H9 (cell line): Measurements from ENCODE around the gene R3HCC1L. TPM values are rescaled to one million over a fixed set of nuclear protein-coding genes. Genes with fewer than 3 reads are reported as not detected.

Source experiments
- DNase-seq: peaks from one replicate; pipeline ENCODE4 v3.0.0-alpha.2; 2017
- H2AFZ ChIP-seq: one replicate; pipeline ENCODE4 v1.6.1; 2013; ENCODE audit warnings: mild to moderate bottlenecking, low read length, control low read depth, moderate library complexity
- H2AK5ac ChIP-seq: 2 replicates; pipeline ENCODE4 v1.6.1; 2013; ENCODE audit warnings: low read length, control low read depth, mixed read lengths; ENCODE audit not compliant: insufficient read length
- H2BK120ac ChIP-seq: one replicate; pipeline ENCODE4 v1.6.1; 2013; ENCODE audit warnings: low read depth, mild to moderate bottlenecking, low read length, control low read depth, inconsistent platforms; ENCODE audit not compliant: poor library complexity, severe bottlenecking
- H2BK12ac ChIP-seq: 2 replicates; pipeline ENCODE4 v1.6.1; 2013; ENCODE audit warnings: low read length, control low read depth, mixed read lengths, low read depth; ENCODE audit not compliant: insufficient read length
- H2BK15ac ChIP-seq: 2 replicates; pipeline ENCODE4 v1.6.1; 2013; ENCODE audit warnings: low read depth, low read length, control low read depth
- H2BK20ac ChIP-seq: one replicate; pipeline ENCODE4 v1.6.1; 2013; ENCODE audit warnings: low read depth, mild to moderate bottlenecking, low read length, control low read depth, inconsistent platforms; ENCODE audit not compliant: poor library complexity, severe bottlenecking
- H2BK5ac ChIP-seq: 2 replicates; pipeline ENCODE4 v1.6.1; 2013; ENCODE audit warnings: low read length, control low read depth, mixed read lengths; ENCODE audit not compliant: insufficient read length
- H3K14ac ChIP-seq: 2 replicates; pipeline ENCODE4 v1.6.1; 2013; ENCODE audit warnings: low read length, control low read depth; ENCODE audit not compliant: insufficient read depth
- H3K18ac ChIP-seq: 2 replicates; pipeline ENCODE4 v1.6.1; 2013; ENCODE audit warnings: low read depth, mild to moderate bottlenecking, mixed read lengths, low read length, control low read depth; ENCODE audit not compliant: insufficient read length
- H3K23ac ChIP-seq: 2 replicates; pipeline ENCODE4 v1.6.1; 2013; ENCODE audit warnings: low read length, control low read depth, mixed read lengths, low read depth; ENCODE audit not compliant: insufficient read length
- H3K23me2 ChIP-seq: 2 replicates; pipeline ENCODE4 v1.6.1; 2013; ENCODE audit warnings: low read depth, mild to moderate bottlenecking, mixed read lengths, low read length, control low read depth; ENCODE audit not compliant: insufficient read length, poor library complexity, severe bottlenecking
- H3K27ac ChIP-seq: 2 replicates; pipeline ENCODE4 v1.5.1; 2013; ENCODE audit warnings: low read length, control low read depth, mixed read lengths, low read depth; ENCODE audit not compliant: insufficient read length
- H3K27me3 ChIP-seq: 2 replicates; pipeline ENCODE4 v1.6.1; 2013; ENCODE audit warnings: low read length, control low read depth, inconsistent platforms; ENCODE audit not compliant: insufficient read depth
- H3K4ac ChIP-seq: 2 replicates; pipeline ENCODE4 v1.6.1; 2013; ENCODE audit warnings: low read depth, mild to moderate bottlenecking, control low read depth, inconsistent platforms, low read length, moderate library complexity
- H3K4me1 ChIP-seq: 2 replicates; pipeline ENCODE4 v1.6.1; 2013; ENCODE audit warnings: low read length, control low read depth, inconsistent platforms; ENCODE audit not compliant: insufficient read depth
- H3K4me2 ChIP-seq: 2 replicates; pipeline ENCODE4 v1.6.1; 2013; ENCODE audit warnings: low read length, control low read depth, mixed read lengths; ENCODE audit not compliant: insufficient read length, insufficient read depth
- H3K56ac ChIP-seq: 2 replicates; pipeline ENCODE4 v1.6.1; 2013; ENCODE audit warnings: low read depth, mild to moderate bottlenecking, mixed read lengths, low read length, control low read depth; ENCODE audit not compliant: insufficient read length
- H3K79me1 ChIP-seq: 2 replicates; pipeline ENCODE4 v1.6.1; 2013; ENCODE audit warnings: low read depth, mild to moderate bottlenecking, moderate library complexity, low read length, control low read depth, inconsistent platforms; ENCODE audit not compliant: insufficient read depth, poor library complexity, severe bottlenecking
- H3K79me2 ChIP-seq: 2 replicates; pipeline ENCODE4 v1.6.1; 2013; ENCODE audit warnings: low read length, control low read depth, inconsistent platforms; ENCODE audit not compliant: insufficient read depth
- H3K9ac ChIP-seq: 2 replicates; pipeline ENCODE4 v1.6.1; 2013; ENCODE audit warnings: low read length, control low read depth, mixed read lengths; ENCODE audit not compliant: insufficient read length; ENCODE audit errors: extremely low read depth
- H3K9me3 ChIP-seq: one replicate; pipeline ENCODE4 v1.6.1; 2013; ENCODE audit warnings: low read depth, low read length, inconsistent platforms; ENCODE audit not compliant: control insufficient read depth
- H3T11ph ChIP-seq: one replicate; pipeline ENCODE4 v1.6.1; 2013; ENCODE audit warnings: mild to moderate bottlenecking, low read length, control low read depth, inconsistent platforms
- H4K20me1 ChIP-seq: one replicate; pipeline ENCODE4 v1.6.1; 2013; ENCODE audit not compliant: control insufficient read depth, insufficient read length, insufficient read depth
- H4K5ac ChIP-seq: 2 replicates; pipeline ENCODE4 v1.6.1; 2013; ENCODE audit warnings: low read depth, mild to moderate bottlenecking, mixed read lengths, low read length, control low read depth; ENCODE audit not compliant: insufficient read length
- H4K8ac ChIP-seq: replicated peaks from 2 replicates; pipeline ENCODE4 v1.6.1; 2013; ENCODE audit warnings: low read length, control low read depth, mixed read lengths, low read depth; ENCODE audit not compliant: insufficient read length
- H4K91ac ChIP-seq: 2 replicates; pipeline ENCODE4 v1.6.1; 2013; ENCODE audit warnings: low read depth, mild to moderate bottlenecking, moderate library complexity, mixed read lengths, low read length, control low read depth; ENCODE audit not compliant: insufficient read length
- H3K27ac Mint-ChIP-seq, 3 experiments: 2 replicates in 2 of 3; 3 replicates in 1 of 3; pipeline ENCODE4 v1.8.0; 2020 to 2021; ENCODE audit warnings: mixed read lengths in 3 of 3, mild to moderate bottlenecking in 1 of 3, moderate library complexity in 1 of 3
- H3K27me3 Mint-ChIP-seq: 2 replicates; pipeline ENCODE4 v1.8.0; 2021; ENCODE audit warnings: low read depth, mild to moderate bottlenecking, moderate library complexity, mixed read lengths
- H3K36me3 Mint-ChIP-seq, 3 experiments: 2 replicates in 2 of 3; 3 replicates in 1 of 3; pipeline ENCODE4 v1.8.0; 2020 to 2021; ENCODE audit warnings: low read depth in 3 of 3, mixed read lengths in 3 of 3; ENCODE audit not compliant: insufficient read depth in 1 of 3
- H3K4me1 Mint-ChIP-seq, 2 experiments: 2 replicates each; pipeline ENCODE4 v1.8.0; 2020; ENCODE audit warnings: mixed read lengths in 2 of 2
- H3K4me3 Mint-ChIP-seq, 2 experiments: 2 replicates in 1 of 2; 3 replicates in 1 of 2; pipeline ENCODE4 v1.8.0; 2020 to 2021; ENCODE audit warnings: mild to moderate bottlenecking in 2 of 2, mixed read lengths in 2 of 2, moderate library complexity in 1 of 2
- H3K9me3 Mint-ChIP-seq, 2 experiments: 2 replicates in 1 of 2; 3 replicates in 1 of 2; pipeline ENCODE4 v1.8.0; 2020; ENCODE audit warnings: mild to moderate bottlenecking in 2 of 2, mixed read lengths in 2 of 2, moderate library complexity in 1 of 2
- CTCF ChIP-seq: fragments of 200-600 bp; sonication (generic); conservative IDR thresholded peaks from 3 replicates; pipeline ENCODE4 v1.8.0; 2021; ENCODE audit warnings: antibody characterized with exemption, mild to moderate bottlenecking
- WGBS: extraction: QIAGEN DNeasy Blood & Tissue Kit; methylation state at CpG from one replicate; pipeline ENCODE4 v1.1.7; 2013; ENCODE audit warnings: missing lambda C conversion rate, low lambda C conversion rate, mixed read lengths; ENCODE audit not compliant: insufficient read length; ENCODE audit errors: extremely low coverage; 5-methylcytosine and 5-hydroxymethylcytosine counted together
- total RNA-seq: library from RNA; stranded (reverse); gene quantifications from 2 replicates; pipeline ENCODE4 v1.2.1, GENCODE V29; 2021

R3HCC1L gene
- total RNA-seq, 1 experiment from 2014 or later, result 18.5 TPM

GRCh38 chr10:98231417-98231816, 97.0 kb downstream of the R3HCC1L start:
- H3K27ac Mint-ChIP-seq, result no peak overlapping the region
- H3K9me3 ChIP-seq, result no peaks in the 10 kb centered on the region
- no peak overlapping the region for H2BK15ac ChIP-seq
- H4K8ac ChIP-seq, result no peak overlapping the region
- H3K4me3 Mint-ChIP-seq, result no peak overlapping the region
- H3K79me1 ChIP-seq, result no peaks in the 10 kb centered on the region
- no peak overlapping the region for H2BK12ac ChIP-seq
- no peak overlapping the region for H3K4ac ChIP-seq
- no peaks in the 10 kb centered on the region for H3K4me1 ChIP-seq
- no peaks in the 10 kb centered on the region for H3K23me2 ChIP-seq
- H3K9me3 Mint-ChIP-seq, result peaks cover 3 to 4% of the 10 kb centered on the region in 2 experiments; a peak in 4 of 5 replicates
- H3K56ac ChIP-seq, result no peak overlapping the region
- H4K5ac ChIP-seq, result no peak overlapping the region
- no peak overlapping the region for H2AFZ ChIP-seq
- H3K27me3 Mint-ChIP-seq, result no peaks in the 10 kb centered on the region
- H3K18ac ChIP-seq, result no peak overlapping the region
- no peak overlapping the region for H3K4me2 ChIP-seq
- no peak overlapping the region for H3K9ac ChIP-seq
- H2BK5ac ChIP-seq, result no peak overlapping the region
- H4K91ac ChIP-seq, result no peak overlapping the region
- H3K27me3 ChIP-seq, result no peaks in the 10 kb centered on the region
- no CpG with 5 or more reads among the region's 4 CpGs for WGBS
- H3K27ac ChIP-seq, result no peak overlapping the region
- peaks cover 4 to 15% (median 15%) of the 10 kb centered on the region in 3 experiments; a peak in 6 of 7 replicates for H3K36me3 Mint-ChIP-seq
- no peak overlapping the region for H2BK120ac ChIP-seq
- no peaks in the 10 kb centered on the region for H3K79me2 ChIP-seq
- H3T11ph ChIP-seq, result no peak overlapping the region
- TF ChIP-seq CTCF, result no peak
- no peak overlapping the region for H2BK20ac ChIP-seq
- H4K20me1 ChIP-seq, result no peaks in the 10 kb centered on the region
- no peak overlapping the region for H3K14ac ChIP-seq
- H3K23ac ChIP-seq, result no peak overlapping the region
- no peak for DNase-seq
- no peak overlapping the region for H2AK5ac ChIP-seq
- H3K4me1 Mint-ChIP-seq, result peaks cover 2 to 5% of the 10 kb centered on the region in 2 experiments; a peak in 3 of 4 replicates
